GM19239 (cell line): ENCODE data around the gene CDK10.
"Not testable (repeated sequence)": the region's sequence is repeated elsewhere in the genome, so short reads cannot be mapped to it uniquely, and the experiment has no call there.

Experiments used
- DNase-seq: peaks from one replicate; pipeline ENCODE4 v3.0.0; 2011; ENCODE audit warnings: low spot score; ENCODE audit not compliant: insufficient read length
- FAIRE-seq: peaks from 2 replicates; lab custom pipeline; 2011; peaks lifted over from hg19 to GRCh38; lab: Jason Lieb, UNC

CDK10 gene

GRCh38 chr16:89686520-89687091, at the start of gene CDK10:
TSS of gene CDK10 (plus strand) at chr16:89686689. CDS start at chr16:89686711, 22 bp downstream.
- peak; percentile 88 for FAIRE-seq
- DNase-seq, result peak; percentile 98

- FAIRE-seq (no peak), DNase-seq (no peak)
Observed at GRCh38 chr16:89637379-89637778, 49.1 kb upstream of the CDK10 start.

- no peak for FAIRE-seq
- DNase-seq, result no peak
Observed at GRCh38 chr16:89638455-89638854, 48.0 kb upstream of the CDK10 start.

DNA sequence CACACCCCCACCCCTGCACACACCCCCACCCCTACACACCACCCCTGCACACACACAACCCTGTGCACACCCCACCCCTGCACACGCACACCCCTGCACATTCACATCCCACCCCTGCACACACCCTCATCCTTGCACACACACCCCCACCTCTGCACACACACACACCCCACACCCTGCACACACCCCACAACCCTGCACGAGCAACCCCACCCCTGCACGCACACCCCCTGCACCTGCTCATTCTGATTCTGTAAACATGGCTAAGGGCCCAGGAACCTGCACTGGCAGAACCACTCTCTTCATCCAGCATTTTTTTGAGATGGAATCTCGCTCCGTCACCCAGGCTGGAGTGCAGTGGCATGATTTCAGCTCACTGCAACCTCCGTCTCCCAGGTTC, 47.1 kb upstream of the CDK10 start:
- FAIRE-seq (no peak), DNase-seq (no peak)

DNA sequence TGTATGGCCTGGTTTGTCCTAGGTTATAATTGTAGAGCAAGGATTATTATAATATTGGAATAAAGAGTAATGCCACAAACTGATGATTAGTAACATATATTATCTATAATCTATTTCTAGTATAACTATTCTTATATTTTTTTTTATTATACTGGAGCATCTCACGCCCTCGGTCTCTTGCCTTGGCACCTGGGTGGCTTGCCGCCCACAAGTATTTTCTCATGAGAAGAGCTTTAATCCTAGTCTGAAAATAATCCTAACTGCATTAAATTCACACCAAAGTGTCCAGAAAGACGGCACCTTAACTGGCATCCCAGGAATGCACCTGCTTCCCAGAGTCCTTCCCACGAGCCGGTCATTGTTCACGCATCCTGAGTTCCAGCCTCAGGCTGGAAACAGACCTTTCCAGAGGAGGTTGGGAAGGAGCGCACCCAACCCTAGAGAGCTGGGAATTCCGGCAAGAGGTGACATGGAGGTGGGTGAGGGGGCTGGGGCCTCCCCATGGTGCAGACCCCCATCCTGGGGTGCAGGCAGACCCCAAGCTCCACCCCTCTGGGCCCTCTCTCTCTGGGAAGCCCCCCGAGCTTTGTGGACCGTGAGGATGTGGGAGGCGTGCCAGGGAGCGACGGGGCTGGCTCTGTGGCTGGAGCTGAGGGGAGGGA, 44.9 kb upstream of the CDK10 start:
- DNase-seq (no peak), FAIRE-seq (no peak)

- DNase-seq (no peak), FAIRE-seq (no peak)
Observed at GRCh38 chr16:89642574-89642973, 43.9 kb upstream of the CDK10 start.

- DNase-seq (no peak), FAIRE-seq (no peak)
Observed at GRCh38 chr16:89643769-89644300, 42.7 kb upstream of the CDK10 start.

DNA sequence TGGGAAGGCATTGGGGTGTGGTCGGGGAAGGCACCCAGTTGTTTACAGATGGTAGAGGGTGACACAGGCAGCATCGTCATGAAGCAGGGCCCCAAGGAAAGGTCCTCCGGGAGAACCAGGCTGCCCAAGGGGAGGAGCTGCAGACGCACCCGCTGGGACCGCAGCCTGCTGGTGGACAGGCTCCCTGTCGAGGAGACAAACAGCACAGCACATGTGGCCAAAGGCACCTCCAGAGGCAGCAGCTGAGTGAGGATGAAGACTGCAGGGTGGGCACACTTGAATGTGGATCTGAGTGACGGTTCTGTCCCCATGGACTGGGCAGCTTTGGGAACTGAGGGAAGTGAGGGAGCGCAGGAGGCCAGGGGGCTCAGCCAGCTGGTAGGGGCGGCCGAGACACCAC, 41.4 kb upstream of the CDK10 start:
- DNase-seq (no peak), FAIRE-seq (no peak)

- FAIRE-seq, result no peak
- DNase-seq, result no peak
Observed at GRCh38 chr16:89646270-89646669, 40.2 kb upstream of the CDK10 start.

DNA sequence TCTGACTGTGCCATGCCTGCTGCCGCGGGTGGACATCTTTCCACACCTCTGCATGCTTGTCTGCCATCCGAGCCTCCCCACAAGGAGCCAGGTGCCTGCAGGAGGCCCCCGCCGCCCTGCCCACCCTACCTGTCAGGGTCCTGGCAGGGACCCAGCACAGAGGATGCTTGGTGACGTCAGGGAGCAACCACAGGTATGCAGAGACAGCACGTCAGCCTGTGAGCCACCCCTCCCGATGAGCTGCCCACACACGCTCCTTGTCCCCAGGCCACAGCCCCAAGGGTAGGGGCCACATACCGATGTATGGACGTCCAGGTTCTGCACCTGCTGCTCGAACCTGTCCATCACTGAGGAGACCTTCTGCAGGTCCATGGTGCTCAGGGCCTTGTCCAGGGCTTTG, 39.6 kb upstream of the CDK10 start:
- FAIRE-seq (no peak), DNase-seq (no peak)

DNA sequence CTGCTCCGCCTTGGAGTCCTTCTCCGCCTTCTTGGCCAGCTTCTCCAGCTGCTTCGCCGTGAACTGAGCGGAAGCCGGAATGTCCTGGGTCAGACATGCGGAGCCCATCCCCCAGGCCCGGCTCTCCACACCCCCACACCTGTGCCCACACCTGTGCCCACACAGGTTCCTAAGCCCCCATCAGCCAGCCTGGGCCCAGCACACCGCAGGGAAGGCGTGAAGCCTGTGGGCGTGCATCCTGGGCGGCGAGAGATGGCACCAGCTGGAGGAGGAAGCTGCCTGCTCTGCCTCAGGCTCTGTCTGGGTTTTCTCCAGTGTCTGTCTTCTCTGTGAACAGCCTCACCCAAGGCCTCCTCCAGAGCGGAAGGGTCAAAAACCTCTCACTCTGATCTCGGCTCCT, 34.9 kb upstream of the CDK10 start:
- no peak for FAIRE-seq
- no peak for DNase-seq

GRCh38 chr16:89653656-89654295, 32.7 kb upstream of the CDK10 start:
- DNase-seq (no peak), FAIRE-seq (no peak)

DNA sequence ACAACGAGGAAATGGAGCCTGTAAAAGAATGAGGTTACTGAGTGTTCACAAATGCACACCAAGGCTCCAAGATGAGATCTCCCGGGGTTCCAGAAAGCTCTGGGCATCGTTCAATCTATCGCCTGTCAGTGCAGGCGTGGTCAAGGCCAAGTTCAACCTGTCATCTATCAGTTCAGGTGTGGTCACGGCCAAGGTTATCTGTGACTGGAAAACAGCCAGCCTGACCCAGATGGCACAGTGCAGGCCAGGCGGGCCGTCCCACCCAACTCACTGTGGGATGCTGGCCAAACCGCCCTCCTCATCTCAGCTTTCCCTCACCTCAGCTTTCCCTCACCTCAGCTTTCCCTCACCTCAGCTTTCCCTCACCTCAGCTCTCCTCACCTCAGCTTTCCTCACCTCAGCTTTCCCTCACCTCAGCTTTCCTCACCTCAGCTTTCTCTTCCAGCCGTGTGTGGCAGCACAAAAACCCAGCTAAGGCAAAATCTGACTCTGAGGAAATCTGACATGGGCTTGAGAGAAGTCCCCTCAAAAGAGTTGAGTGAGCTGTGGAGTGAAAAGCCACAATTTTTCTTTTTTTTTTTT, 31.3 kb upstream of the CDK10 start:
- FAIRE-seq, result no peak
- no peak for DNase-seq

DNA sequence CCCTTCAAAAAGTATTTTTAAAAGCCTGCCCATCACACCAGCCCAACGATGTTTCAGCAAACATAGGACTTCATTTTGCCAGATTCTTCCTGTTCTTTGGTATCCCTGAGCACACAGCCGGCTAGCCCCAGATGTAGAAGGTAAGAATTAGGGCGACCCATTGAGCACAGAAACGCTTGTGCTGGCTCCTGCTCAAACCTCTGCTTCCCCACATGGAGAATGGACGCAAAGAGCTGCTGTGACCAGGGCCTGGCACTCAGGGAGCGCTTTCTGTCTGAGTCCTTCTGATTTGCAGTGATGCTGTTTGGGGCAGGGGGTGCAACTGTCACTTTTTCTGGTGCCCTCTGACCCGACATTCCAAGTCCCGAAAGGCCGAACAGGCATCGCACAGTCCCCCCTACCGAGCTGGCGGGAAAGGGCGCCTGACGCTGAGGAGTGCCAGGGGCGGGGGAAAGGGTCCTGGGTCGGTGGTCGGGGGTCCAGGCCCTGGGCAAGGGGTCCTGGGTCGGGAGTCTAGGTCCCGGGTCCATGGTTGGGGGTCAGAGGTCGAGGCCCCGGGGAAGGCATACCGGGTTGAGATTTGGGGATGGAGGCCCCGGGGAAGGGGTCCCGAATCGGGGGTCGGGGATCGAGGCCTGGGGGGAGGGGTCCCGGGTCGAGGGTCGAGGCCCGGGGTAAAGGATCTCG, 29.9 kb upstream of the CDK10 start:
- DNase-seq (no peak), FAIRE-seq (no peak)

DNA sequence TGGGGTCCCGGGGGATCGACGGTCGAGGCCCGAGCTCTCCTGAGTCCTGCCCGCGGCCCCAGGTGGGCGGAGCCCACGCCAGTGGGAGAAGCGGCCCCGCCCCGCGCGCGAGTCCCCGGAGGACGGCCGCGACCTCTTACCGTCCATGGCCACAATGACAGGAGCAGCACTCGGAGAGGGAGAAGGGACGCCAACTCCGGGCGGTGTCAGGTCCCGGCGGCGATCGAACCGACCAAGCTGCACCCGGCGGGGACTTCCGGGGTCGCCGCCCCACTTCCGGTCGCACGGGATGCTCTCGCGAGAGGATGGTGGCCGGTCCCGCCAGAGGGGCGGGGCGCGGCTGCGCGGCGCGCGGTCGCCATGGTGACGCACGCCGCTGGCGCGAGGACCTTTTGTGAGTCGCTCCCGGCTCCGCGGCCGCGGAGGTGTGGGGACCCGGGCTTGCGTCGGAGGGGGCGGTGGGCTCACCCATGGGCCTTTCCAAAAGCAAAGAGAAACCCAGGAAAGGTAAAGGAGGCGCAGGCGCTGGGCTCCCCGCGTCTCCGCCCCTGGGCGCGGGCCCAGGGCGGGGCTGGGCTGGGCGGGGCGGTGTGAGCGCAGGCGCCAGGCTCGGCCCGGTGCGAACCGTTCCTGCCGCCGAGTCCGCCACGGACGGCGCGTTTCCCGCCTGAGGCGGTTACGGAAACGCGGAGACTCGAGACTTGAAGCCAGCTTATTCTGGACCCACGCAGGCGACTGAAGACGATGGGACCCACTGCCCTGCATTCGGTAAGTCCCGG, 28.9 kb upstream of the CDK10 start, which contains the start of the genes CHMP1A and SPATA33:
Gene CHMP1A, minus strand, starts transcription at position 267 of the 779 bp plus-strand sequence. Its CDS starts 120 bp downstream, at position 147.
Gene SPATA33, plus strand, starts transcription at position 395 of the 779 bp plus-strand sequence. Its CDS starts 76 bp downstream, at position 471.
- peak; percentile 99 for DNase-seq
- FAIRE-seq, result peak; percentile 74

DNA sequence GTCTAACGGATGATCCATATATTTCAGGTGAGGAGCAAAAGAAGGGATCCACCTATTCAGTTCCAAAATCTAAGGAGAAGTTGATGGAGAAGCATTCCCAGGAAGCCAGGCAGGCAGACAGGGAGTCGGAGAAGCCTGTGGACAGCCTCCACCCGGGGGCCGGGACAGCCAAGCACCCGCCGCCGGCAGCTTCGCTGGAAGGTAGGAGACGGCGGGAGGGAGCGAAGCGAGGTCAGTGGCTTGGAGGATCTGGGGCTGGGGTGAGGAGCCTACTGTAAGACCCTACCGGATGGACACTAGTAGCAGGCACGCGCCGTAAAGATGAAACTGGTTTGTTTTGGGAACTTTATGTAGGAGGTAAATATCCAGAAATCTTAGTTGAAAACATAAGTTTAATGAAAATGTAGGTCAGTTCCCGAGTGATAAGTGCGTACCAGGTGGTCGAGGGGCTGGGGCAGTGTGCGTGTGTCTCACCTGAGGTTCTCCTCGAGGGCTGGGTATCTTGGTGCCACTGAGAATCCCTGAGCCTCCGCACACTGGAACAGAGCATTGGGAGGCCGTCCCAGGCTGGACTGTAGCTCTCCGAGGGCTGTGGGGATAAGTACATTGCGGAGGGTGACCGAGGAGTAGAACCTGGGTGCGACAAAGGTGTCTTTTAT, 28.1 kb upstream of the CDK10 start:
- no peak for FAIRE-seq

DNA sequence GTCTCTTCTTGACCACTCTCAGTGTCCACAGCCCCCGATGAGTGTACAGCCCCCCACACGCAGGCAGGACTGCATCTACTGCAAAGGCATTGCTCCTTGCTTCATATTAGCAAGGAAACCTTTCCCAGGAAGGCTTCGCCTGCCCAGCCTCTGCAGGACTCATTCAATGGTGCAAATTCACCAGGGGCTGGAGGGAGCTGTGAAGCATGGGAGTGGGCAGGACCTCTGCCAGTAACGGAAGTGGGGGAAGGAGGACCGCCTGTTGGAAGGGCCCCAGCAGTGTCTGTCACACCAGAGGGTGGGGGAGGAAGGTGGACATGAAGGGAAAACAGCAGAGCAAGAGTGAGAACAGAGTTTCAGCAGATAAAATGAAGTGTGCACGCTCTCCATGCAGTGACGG, 26.3 kb upstream of the CDK10 start:
- FAIRE-seq, result no peak

More for the DNA sequence above, 28.1 kb upstream of the CDK10 start:
- DNase-seq, result no peak

DNA sequence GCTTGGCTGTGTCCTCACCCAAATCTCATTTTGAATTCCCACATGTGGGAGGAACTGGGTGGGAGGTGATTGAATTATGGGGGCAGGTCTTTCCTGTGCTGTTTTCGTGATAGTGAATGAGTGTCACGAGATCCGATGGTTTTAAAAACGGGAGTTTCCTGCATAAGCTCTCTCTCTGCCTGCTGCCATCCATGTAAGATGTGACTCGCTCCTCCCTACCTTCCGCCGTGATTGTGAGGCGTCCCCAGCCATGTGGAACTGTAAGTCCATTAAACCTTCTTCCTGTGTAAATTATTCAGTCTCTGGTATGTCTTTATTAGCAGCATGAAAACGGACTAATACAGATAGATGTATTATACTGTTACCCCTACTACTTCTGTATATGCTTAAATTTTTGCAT, 25.3 kb upstream of the CDK10 start:
- DNase-seq, result no peak
- no peak for FAIRE-seq

More for the DNA sequence above, 26.3 kb upstream of the CDK10 start:
- no peak for DNase-seq

- DNase-seq, FAIRE-seq: not testable (repeated sequence)
Observed at GRCh38 chr16:89664238-89664637, 22.3 kb upstream of the CDK10 start.
